Sciatic nerve (tissue), 2 donors: ENCODE data around the gene USH2A. TPM values are rescaled to one million over a fixed set of nuclear protein-coding genes. Genes with fewer than 3 reads are reported as not detected.

Source experiments
- ATAC-seq: fragments of 200-7000 bp; cut with Tn5 transposase; one replicate; pipeline ENCODE4 v1.9.1; 2020; ENCODE audit warnings: mild to moderate bottlenecking, moderate library complexity
- DNase-seq: peaks from one replicate; pipeline ENCODE4 v3.0.0-alpha.2; 2020; ENCODE audit warnings: low spot score
- intact Hi-C: fragments of 100-400 bp; cut with DNase I; formaldehyde crosslinking; loops from one replicate; pipeline ENCODE4 v1.14.2; 2022
- total RNA-seq: library from RNA; stranded (reverse); fragmentation: NEBNext Ultra II Directional; extraction: Animal tissue kit (Norgen Biotek cat#: 25700); gene quantifications from one replicate; pipeline ENCODE4 v1.2.1, GENCODE V29; 2021
- donor health status: DM: no; HTN: no; CAD: no.
- donor health status: DM: no; HTN: no; CAD: no.

The USH2A gene
- total RNA-seq, 1 donor from 2014 or later: 0.04 TPM

DNA sequence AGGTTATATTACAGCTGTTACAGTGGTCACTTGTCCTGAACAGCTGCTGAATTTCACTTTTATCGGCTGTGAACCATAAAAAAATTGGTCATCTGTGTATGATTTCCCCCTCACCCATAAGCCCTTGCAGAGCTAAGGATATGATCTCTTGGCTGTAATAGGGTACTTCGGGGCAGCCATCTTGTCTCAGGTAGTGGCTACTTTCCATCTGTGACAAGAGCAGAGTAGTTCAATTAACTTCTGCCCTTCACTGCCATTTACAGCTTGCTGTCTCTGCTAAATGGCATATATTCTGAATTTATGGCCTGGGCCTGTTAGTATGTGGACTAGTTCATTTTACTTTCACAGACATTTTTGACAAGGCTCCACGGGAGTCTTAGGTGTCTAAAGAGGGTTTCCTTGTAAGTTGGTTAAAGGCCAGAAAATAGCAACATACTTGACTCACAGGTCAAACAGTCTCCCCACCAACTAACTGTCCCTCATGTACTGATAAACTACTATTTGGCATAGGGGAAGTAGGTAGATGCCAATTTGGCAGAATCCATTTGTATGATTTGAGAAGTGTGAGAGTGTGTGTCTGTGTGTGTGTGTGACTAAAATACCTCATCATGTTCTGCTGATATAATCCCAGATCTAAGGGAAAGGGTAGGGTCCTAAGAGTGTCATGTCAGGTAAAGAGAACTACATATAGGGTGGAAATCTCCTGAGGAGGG is 704.5 kb downstream of the USH2A start:
- intact Hi-C loops: no loop called here
- DNase-seq (no peak), ATAC-seq (no peak)

DNA sequence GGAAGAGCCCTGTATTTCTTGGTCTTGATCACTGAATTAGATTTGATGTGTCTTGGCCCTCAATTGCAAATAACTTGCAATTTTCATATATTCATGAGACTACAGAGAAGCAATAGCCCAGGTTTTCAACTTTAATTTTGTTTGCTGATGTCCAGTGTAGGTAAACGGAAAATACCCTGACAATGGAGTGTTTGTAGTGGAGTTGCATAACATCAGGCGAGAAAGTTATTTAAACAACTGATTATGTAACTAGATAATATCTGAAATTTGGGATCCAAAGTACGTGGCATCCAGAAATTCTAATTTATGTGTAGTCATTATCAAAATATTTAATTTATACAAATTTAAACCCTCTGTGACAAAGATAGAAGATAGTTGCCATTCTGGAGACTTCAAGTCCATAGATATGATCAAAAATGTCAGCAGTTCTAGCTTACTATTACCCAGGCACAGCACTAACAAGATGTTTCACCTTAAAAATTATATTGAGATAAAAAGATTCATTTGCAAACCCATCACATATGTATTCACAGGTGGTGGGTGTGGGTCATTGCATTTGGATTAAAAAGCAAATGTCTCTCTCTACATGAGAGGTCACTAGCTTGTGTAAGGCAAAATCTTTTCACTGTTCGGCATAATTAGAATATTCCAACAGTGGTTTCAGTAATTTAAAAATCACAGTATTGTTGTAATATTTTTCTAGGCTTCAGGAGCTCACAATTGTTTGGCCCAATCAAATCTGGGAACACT is 705.4 kb downstream of the USH2A start:
- no peak for DNase-seq
- ATAC-seq: no peak
- intact Hi-C loops: no loop called here

DNA sequence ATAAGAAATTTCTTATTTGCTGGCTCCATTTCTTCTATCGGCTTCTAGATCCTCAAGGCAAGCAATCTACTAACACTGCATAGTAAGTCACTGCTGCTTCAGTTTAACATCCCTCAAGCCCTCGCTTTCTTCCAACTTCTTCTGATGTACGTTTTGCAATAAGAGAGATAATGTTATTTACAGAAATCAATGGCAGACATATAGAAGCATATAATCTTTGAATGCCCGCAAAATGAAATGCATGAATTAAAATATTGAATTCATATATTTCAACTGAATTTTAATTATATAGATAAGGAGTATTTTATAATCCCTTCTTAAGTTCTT is 712.4 kb downstream of the USH2A start:
- DNase-seq: no peak
- no peak for ATAC-seq
- intact Hi-C loops: no loop called here

DNA sequence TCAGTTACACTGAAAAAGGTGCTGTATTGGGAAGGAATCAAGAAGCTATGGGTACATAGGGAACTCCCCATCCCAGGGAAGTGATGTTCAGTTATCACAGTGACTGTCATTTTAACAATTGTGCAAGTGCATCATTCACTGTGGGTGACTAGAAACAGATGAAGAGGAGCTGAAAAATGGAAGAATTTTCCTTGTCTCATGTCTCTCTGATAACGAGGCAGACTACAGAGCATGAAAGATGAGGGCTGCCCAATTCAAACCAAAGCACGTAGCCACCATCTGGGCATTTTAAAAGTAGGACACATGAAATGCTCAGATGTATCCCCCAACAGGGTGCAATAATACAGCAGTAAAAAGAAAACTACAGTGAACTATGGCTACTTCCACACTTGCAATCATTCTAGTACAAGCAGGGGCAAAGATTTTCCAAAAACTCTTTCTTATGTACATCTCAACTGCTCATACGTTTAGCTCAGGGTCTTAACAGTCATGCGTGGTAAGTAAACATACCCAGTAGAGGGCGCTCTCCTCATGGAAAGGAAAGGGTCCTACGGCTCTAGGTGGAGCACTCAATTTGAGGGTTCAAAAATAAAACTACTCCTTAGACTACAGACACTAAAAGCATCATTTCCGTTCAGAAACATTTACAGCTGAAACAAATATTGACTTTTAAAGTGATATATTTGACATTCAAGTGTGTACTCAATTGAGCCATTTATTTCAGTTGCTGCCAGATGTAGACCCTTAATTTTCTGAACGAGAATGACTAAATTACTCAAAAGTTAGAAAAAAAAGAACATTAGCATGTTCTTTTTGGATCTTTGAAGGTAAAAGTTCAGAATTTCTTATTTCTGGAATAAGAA is 713.0 kb downstream of the USH2A start:
- ATAC-seq: no peak
- DNase-seq: no peak
- intact Hi-C loops: no loop called here

DNA sequence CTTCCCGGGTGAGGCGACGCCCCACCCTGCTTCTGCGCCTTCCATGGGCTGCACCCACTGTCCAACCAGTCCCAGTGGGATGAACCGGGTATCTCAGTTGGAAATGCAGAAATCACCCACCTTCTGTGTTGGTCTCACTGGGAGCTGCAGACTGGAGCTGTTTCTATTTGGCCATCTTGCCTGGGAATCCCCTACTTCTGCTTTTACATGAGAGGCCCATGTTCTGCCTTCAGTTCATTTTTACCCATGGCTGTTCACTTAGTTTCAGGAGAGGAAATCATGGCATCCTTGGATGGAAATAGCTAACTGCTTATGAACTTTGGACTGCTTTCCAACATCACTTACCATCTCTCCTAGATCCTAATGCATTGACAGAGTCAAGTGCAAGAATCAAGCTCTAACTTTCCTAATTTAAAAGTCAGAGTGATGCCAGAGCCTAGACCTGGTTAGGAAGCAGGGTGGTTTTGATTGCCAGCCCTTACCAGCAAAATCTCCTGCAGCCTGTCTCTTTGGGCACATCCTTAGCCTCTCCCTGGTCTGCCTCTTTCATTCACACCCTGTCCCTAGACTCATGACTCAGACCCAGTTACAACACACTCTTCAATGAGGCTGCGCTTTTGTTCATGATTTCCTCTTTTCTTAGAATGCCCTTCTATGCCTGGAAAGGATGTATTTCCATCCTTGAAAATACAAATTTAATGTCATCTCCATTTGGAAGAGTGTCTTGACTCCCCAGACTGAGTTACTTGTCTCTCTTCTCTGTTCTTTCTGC is 719.0 kb downstream of the USH2A start:
- intact Hi-C loops: no loop called here
- ATAC-seq (no peak), DNase-seq (no peak)

DNA sequence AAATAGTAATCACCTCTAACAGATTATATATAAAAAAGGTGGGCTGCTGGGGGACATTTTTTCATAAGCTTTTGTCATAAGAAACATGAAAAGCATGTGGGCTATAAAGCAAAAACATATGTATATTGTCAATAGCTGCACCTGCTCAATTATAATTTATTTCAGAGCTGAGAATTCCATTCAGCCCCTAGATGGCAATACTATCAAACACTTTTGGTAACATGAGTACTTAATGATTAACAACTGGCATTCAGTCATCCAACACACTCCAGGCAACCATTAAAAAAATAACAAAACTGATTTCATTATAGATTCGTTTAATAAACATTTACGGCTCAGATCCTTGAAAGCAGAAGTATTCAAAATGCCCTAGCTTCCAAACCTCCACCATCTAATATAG is 741.0 kb downstream of the USH2A start:
- intact Hi-C loops: no loop called here
- ATAC-seq (no peak), DNase-seq (no peak)

DNA sequence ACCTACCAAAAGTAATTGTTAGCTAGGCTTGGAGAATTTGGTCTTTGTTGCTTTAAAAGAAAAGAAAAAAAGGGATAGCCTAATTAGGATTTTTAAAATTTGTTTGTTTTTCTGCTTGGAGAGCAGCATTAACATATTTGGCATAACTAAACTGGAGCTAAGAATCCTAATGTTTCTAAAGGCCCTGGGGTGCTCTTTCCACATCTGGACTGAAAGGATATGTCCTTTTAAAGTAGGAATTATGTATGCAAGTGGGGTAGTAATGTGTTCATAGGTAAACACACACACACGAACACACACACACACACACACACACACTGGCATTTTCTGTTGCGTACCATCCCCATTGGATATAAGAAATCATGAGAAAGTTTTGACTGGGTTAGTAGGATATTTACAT is 742.2 kb downstream of the USH2A start:
- intact Hi-C loops: no loop called here
- DNase-seq: no peak
- ATAC-seq: no peak

DNA sequence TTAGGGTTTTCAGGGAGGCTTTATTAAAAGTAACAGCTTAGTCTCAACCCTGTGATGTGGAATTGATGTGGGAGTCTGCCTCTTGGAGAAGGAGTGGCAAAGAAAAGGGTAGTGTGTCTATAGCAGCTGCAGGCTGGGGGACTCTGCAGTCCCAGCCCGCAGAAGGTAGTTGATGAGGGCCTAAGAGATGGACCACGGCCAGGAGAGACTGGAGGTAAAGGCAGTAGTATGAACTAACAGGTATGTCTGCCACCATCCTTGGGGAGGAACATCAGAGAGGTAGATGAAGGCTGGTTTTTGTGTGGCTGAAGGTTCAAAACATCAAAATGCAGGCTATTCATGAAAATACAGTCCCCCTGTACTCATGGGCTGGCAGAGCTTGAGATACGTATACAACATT is 744.0 kb downstream of the USH2A start:
- intact Hi-C loops: no loop called here
- no peak for DNase-seq
- no peak for ATAC-seq

DNA sequence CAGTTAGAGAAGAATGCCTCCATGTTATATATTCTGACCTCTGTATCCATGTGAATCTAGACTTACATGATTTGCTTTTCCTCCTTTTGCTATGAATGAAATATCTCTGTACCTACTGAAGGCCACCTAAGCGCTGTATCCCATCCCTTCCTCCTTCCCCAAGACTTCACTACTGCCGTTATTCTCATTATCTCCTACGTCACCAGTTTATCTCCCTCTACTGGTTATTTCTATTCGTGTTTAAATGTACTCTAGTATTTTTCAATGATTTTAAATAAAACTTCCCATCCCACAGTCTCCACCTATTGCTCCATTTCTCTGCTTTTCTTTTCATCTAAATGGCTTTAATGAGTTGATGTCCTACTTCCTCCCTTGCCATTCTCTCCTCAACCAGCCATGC is 746.1 kb downstream of the USH2A start:
- no peak for ATAC-seq
- intact Hi-C loops: no loop called here
- no peak for DNase-seq

DNA sequence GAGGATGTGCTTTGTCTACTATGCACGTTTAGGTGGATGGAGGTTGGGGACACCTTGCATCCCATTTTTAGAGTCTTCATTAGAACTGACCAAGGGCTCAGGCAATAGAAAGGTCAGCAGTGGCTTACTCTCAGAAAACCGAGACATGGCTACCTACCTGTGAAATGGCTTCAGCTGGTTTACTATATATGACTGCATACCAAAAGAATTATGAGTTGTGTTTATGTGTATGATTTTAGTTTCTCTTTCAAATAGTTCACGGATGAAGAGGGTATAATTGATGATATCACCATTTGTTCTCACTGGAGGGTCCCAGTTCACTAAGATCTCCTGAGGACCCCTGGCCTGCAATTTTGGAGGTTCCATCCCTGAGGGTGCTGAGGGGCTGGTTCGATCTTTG is 749.3 kb downstream of the USH2A start:
- DNase-seq (no peak), ATAC-seq (no peak)
- intact Hi-C loops: no loop called here

DNA sequence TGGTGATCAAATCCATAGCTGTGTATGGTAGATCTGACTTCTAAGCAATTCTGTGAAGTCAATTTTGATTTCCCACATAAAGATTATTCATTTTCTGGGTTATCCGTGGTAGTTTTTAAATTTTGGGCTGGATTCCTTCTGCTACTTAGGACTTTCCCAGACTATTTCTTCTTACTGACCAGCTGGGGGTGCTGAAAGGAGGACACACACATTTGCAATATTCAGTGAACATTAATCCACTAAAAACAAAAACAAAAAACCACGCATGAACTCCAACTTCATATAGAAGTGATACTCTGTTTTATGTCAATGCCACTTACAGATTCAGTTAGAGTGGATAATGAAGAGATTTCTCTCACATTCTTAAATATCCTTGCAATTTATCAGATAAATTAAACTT is 750.8 kb downstream of the USH2A start:
- no peak for ATAC-seq
- no peak for DNase-seq
- intact Hi-C loops: no loop called here

DNA sequence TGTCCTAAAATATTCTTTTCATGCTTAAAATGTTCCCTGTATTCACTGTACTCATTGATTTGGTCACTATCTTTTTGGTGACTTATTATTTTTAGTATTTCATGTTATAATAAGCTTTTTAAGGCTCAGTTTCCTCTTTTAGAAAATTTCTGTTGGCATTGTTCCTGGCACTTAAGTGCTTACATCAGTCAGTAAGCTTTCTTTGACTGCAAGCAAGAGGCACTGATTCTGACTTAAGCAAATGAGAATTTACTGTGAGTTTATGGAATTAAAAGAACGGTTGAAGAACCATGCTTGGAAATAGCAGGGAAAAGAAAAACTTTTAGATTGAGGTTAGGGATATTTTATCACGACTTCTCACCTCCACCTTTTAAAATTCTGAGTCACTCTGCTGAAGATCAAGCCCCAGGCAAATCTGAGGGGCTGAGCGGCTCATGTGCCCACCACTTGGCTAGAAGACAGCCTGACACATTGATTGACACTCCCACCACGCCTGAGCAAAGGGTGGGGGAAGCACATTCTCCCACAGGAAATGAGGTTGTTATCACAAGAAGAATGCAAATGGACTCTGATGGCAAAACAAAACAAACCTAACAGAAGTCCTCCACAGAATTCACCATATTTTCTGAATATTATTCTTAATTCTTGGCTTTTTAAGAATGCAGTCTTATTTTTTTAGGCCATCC is 753.3 kb downstream of the USH2A start:
- DNase-seq: no peak
- no peak for ATAC-seq
- intact Hi-C loops: no loop called here

DNA sequence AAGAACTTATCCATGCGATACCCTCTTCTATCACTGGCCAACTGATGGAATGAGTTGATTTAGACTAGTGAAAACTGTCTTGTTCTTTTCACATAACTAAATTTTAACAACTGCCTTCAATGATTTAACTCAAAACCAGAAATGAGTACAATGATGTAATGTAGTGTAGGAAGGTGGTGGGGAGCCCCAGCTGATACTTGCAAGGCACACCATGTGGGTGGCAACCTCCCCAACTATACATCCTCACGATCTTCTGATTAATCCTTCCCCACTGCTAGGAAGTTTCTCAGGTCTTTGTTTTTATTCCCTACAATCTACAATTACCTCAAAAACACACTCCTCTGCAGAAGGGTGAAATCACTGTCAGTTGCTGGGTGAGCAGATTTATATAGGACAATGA is 755.5 kb downstream of the USH2A start:
- no peak for ATAC-seq
- DNase-seq: no peak

DNA sequence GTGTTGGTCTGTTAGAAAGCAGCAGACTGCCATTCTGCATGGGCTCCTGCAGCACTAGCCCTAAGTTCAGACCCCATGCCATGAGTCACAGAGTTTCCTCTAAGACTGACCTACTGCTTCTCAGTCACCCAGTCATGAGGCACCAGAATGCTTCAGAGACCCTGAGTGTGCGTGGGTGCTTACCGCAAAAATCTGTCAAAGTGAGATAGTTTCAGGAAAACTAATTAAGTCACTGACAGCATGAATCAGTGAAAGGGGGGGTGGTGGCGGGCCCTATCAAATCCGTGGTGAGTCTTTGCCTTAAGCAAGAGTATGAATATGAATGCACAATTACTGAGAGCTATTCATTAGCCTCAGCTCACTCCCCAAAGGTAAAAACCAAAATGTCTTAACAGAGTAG is 758.0 kb downstream of the USH2A start:
- ATAC-seq: no peak
- no peak for DNase-seq
- intact Hi-C loops: no loop called here

More for the DNA sequence above, 755.5 kb downstream of the USH2A start:
- intact Hi-C loops: no loop called here

DNA sequence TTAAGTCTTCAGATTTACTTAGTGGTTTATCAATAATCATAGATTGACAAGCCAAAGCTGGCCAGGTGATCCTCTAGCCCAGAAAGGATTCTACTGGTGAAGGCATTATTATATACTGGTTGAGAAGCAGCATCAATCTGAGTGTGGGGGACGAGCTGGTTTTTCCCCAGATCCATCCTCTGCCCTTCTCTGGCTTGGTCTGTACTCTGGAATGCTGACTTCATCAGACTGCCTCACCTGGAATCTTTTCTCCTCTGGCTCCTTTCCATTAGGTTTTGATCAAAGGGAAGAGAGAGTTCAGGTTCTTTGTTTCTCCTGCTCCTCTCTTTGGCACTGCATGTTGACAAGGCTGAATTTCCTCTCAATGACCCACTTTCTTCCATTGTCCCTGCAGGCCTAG is 762.2 kb downstream of the USH2A start:
- ATAC-seq (no peak), DNase-seq (no peak)
- intact Hi-C loops: no loop called here

DNA sequence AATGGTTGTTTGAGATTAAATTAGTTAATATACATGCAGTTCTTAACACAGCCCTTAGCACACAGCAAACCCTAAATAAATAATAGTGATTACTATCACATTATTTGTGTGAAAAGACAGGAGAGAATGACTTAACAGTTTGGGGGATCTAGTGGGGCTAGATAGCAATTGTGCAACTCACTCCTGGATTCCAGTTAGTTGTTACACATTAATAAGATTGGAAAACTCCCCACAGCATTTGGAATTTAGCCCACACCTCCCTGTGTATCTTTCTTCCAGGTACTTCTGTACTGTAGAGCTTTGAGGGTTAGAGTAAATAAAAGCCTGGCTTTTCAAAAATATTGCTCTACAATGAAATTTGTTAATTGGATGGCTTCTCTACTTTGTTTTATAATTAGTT is 763.0 kb downstream of the USH2A start:
- ATAC-seq (no peak), DNase-seq (no peak)
- intact Hi-C loops: no loop called here

DNA sequence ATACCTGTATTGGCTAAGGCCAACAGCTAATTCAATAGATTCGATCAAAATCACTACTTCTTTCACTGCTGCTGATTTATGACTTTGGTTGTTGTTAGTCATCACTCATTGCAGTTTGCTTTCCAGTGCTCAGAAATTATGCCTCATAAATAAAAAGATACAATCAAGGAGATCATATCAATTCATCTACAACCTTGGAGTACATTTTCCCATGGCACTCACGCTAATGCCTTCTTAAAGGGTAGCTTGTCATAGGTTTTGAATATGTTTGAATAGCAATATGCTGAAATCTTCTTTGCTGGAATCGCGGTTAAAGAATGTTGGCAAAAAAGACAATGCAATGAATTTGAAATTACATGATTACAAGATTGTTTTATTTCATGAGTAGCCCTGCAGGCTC is 766.2 kb downstream of the USH2A start:
- intact Hi-C loops: no loop called here
- ATAC-seq (no peak), DNase-seq (no peak)

DNA sequence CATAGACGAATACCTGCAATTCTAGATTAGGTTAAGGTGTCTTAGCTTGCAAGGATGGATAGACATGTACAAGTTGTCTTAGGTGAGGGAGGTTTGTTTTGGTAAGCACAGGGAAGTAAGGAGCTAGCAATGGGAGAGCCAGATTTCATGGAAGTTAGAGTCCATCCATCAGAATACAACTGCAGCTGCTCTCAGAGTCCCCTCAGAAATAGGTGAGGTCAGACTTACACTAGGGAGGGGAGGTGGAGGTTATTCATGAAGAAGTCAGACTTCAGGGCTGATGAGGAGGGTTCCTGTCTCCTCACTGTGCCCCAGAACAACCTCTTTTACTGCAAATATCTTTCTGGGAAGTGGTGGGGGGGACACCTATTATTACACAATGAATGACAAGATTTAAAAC is 770.9 kb downstream of the USH2A start:
- ATAC-seq: no peak
- intact Hi-C loops: no loop called here
- no peak for DNase-seq

DNA sequence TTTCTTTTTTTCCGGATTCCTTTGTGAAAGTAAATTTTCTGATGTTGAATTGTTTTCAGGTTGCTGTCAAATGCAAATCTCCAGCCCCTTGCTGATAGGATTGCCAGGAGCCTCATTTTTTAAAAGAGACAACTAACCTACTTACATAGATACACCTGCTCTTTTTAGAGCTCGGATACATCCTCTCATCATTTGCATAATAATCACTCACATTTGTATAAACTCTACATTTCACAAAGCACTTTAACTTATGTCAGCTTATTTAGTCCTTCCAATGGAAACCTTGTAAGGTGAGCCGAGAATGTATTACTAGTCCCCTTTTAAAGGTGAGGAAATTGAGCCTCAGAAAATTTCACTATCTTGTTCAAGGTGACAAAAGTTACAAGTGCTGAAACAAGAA is 771.4 kb downstream of the USH2A start:
- intact Hi-C loops: no loop called here
- ATAC-seq (no peak), DNase-seq (no peak)
